ENCODE data around the gene ORAI3.

ORAI3 gene

GRCh38 chr16:30992931-30993816 is 44.3 kb downstream of the ORAI3 start:
- no peak for FAIRE-seq

- FAIRE-seq = no peak
Observed at GRCh38 chr16:30995927-30996323, 47.1 kb downstream of the ORAI3 start.

GRCh38 chr16:30996324-30996984 is 47.6 kb downstream of the ORAI3 start:
- no peak for FAIRE-seq

GRCh38 chr16:30996985-30997724 is 48.3 kb downstream of the ORAI3 start:
- no peak for FAIRE-seq

- no peak for FAIRE-seq
Observed at GRCh38 chr16:30997725-30998711, 49.1 kb downstream of the ORAI3 start.

GRCh38 chr16:30998852-30999761 is 50.2 kb downstream of the ORAI3 start:
- FAIRE-seq = no peak

- FAIRE-seq = no peak
Observed at GRCh38 chr16:31000671-31001382, 52.0 kb downstream of the ORAI3 start.

GRCh38 chr16:31001507-31002249 is 52.8 kb downstream of the ORAI3 start:
- FAIRE-seq = no peak

GRCh38 chr16:31002250-31002700 is 53.4 kb downstream of the ORAI3 start:
- no peak for FAIRE-seq

GRCh38 chr16:31002862-31003341 is 54.0 kb downstream of the ORAI3 start:
- no peak for FAIRE-seq

GRCh38 chr16:31003744-31004143 is 54.9 kb downstream of the ORAI3 start:
- no peak for FAIRE-seq
